G401.6 (cell line): ENCODE results near the gene OR4C13.
"Not testable (repeated sequence)": the region's sequence is repeated elsewhere in the genome, so short reads cannot be mapped to it uniquely, and the experiment has no call there.

Experiments
- FAIRE-seq: peaks from 2 replicates; lab custom pipeline; 2012; peaks lifted over from hg19 to GRCh38; lab: Jason Lieb, UNC

OR4C13 gene

DNA sequence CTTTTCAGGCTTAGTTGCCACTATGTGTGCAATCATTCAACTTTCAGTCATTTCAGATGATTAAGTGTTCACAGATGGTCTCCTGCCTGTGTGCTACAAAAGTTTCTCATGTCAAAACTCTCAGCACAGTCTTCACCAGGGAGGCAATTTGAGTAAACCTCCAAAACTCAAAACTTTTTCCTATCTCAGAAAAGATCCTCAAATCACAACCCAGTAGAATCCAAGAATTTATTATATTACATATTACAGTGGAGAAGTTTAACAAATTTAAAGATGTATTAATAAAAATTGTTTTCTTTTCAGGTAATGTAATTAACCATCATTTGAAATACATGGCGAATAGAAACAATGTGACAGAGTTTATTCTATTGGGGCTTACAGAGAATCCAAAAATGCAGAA, at the start of gene OR4C13:
OR4C13 (plus strand) TSS at position 301 of the 400 bp plus-strand sequence; CDS start at position 333, 32 bp downstream.
- FAIRE-seq, result no peak

DNA sequence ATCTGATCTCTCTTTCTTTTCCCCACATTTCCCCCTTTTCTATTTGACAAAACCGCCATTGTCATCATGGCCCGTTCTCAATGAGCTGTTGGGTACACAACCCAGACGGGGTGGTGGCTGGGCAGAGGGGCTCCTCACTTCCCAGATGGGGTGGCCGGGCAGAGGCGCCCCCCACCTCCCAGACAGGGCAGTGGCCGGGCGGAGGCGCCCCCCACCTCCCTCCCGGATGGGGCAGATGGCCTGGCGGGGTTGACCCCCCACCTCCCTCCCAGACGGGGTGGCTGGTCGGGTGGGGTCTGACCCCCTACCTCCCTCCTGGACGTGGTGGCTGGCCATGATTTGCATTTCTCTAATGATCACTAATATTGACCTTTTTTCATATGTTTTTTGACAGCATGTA, 40.7 kb upstream of the OR4C13 start:
- FAIRE-seq, result not testable (repeated sequence)

- not testable (repeated sequence) for FAIRE-seq
These were observed 3.5 kb upstream of the OR4C13 start for GRCh38 chr11:49948701-49949100.

DNA sequence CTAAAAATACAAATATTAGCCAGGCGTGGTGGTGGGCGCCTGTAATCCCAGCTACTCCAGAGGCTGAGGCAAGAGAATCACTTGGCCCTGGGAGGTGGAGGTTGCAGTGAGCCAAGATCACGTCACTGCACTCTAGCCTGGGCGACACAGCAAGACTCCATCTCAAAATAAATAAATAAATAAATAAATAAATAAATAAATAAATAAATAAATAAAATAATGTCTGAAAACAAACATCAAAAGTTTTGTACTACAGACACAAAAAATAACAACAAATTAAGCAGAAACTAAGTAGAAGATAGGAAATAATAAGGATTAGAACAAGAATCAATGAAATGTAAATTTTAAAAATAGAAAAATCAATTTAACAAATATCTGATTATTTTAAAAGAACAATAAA, 21.2 kb downstream of the OR4C13 start:
- peak; percentile 27 for FAIRE-seq

- not testable (repeated sequence) for FAIRE-seq
These were observed 30.2 kb downstream of the OR4C13 start, which contains the start of gene OR4C12 for GRCh38 chr11:49982435-49982834. Gene OR4C12, minus strand, starts transcription at chr11:49982535. Its CDS starts 34 bp downstream, at chr11:49982501.

- no peak for FAIRE-seq
These were observed 43.4 kb downstream of the OR4C13 start for GRCh38 chr11:49995565-49995964.
